Stimulated activated CD8-positive, alpha-beta memory T cell treated with anti-CD3 and anti-CD28 coated beads, Interleukin-15, amount 100 ng/mL, for 4 hours (primary cell): Measurements from ENCODE around the gene CRYBA4.
A peak's percentile ranks its signal among the peaks of the same experiment; 100 is the strongest.
"Not testable (repeated sequence)": the region's sequence is repeated elsewhere in the genome, so short reads cannot be mapped to it uniquely, and the experiment has no call there.

Source experiments
- DNase-seq, 2 donors: peaks; one replicate each; pipeline ENCODE4 v3.0.0-alpha.2; 2020; ENCODE audit warnings: low read depth in 2 of 2

The CRYBA4 gene

GRCh38 chr22:26597026-26597425 is 24.7 kb upstream of the CRYBA4 start:
- no peak for DNase-seq

GRCh38 chr22:26597480-26597879 is 24.3 kb upstream of the CRYBA4 start:
- no peak for DNase-seq

GRCh38 chr22:26599505-26599904 is 22.3 kb upstream of the CRYBA4 start:
- no peak for DNase-seq

- no peak for DNase-seq
Measured at GRCh38 chr22:26601726-26602125, 20.0 kb upstream of the CRYBA4 start.

- DNase-seq: no peak
Measured at GRCh38 chr22:26602127-26602526, 19.6 kb upstream of the CRYBA4 start.

GRCh38 chr22:26604368-26604767 is 17.4 kb upstream of the CRYBA4 start:
- DNase-seq: no peak

- DNase-seq: no peak
Measured at GRCh38 chr22:26606611-26607010, 15.2 kb upstream of the CRYBA4 start.

GRCh38 chr22:26608129-26608528 is 13.6 kb upstream of the CRYBA4 start:
- DNase-seq: no peak

- DNase-seq: no peak
Measured at GRCh38 chr22:26609287-26609686, 12.5 kb upstream of the CRYBA4 start.

GRCh38 chr22:26610072-26610958 is 11.4 kb upstream of the CRYBA4 start:
- DNase-seq: peak in 1 of 2 donors; percentile 30

- no peak for DNase-seq
Measured at GRCh38 chr22:26610996-26611395, 10.8 kb upstream of the CRYBA4 start.

GRCh38 chr22:26612652-26613051 is 9.1 kb upstream of the CRYBA4 start:
- no peak for DNase-seq

- not testable (repeated sequence) for DNase-seq
Measured at GRCh38 chr22:26613753-26614152, 8.0 kb upstream of the CRYBA4 start.

GRCh38 chr22:26614322-26614721 is 7.4 kb upstream of the CRYBA4 start:
- no peak for DNase-seq

- no peak for DNase-seq
Measured at GRCh38 chr22:26615149-26615548, 6.6 kb upstream of the CRYBA4 start.

GRCh38 chr22:26615830-26616435 is 5.8 kb upstream of the CRYBA4 start:
- no peak for DNase-seq

- DNase-seq: no peak
Measured at GRCh38 chr22:26616650-26617049, 5.1 kb upstream of the CRYBA4 start.

- DNase-seq: no peak
Measured at GRCh38 chr22:26617271-26618199, 4.2 kb upstream of the CRYBA4 start, which contains the start of gene CRYBB1. CRYBB1 (minus strand) TSS chr22:26618027; CDS start chr22:26616319, 1,708 bp downstream.

- no peak for DNase-seq
Measured at GRCh38 chr22:26618455-26618854, 3.3 kb upstream of the CRYBA4 start.

GRCh38 chr22:26619510-26619909 is 2.3 kb upstream of the CRYBA4 start:
- no peak for DNase-seq

GRCh38 chr22:26620197-26620596 is 1.6 kb upstream of the CRYBA4 start:
- no peak for DNase-seq

- no peak for DNase-seq
Measured at GRCh38 chr22:26623984-26624383, 2.2 kb downstream of the CRYBA4 start.
